Measurements from ENCODE around the gene CTRB2.

DNA sequence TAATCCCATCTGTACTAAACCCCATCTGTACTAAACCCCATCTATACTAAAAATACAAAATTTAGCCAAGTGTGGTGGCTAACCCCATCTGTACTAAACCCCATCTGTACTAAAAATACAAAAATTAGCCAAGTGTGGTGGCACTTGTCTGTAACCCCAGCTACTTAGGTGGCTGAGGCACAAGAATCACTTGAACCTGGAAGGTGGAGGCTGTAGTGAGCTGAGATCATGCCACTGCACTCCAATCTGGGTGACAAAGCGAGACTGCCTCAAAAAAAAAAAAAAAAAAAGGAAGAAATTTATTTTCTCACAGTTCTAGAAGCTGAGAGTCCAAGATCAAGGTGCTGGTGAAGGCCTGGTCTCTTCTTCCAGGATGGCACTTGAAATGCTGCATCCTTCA lies 46.6 kb downstream of the CTRB2 start:
- TF ChIP-seq POLR2AphosphoS5 (IDR thresholded peaks at IDR 0.05; ENCODE audit: low read depth, low read length) (no peak), SIN3A (IDR thresholded peaks at IDR 0.05; ENCODE audit: borderline replicate concordance, insufficient read depth, low read length) (no peak)

Measured in PFSK-1 (cell line).